HCT116 (cell line): Measurements from ENCODE around the gene OR10V1. TPM values are rescaled to one million over a fixed set of nuclear protein-coding genes. Genes with fewer than 3 reads are reported as not detected.
A peak's percentile ranks its signal among the peaks of the same experiment; 100 is the strongest.

Experiments used
- ATAC-seq: fragments of 200-7000 bp; cut with Tn5 transposase; 2 replicates; pipeline ENCODE4 v1.9.1; 2020; ENCODE audit warnings: mild to moderate bottlenecking, moderate library complexity
- BruUV-seq: library from RNA; stranded (reverse); fragments of 400-500 nt; replicated peaks from 2 replicates; lab custom pipeline; 2021; lab: Mats Ljungman, UMichigan
- CTCF ChIA-PET: fragments of 300-600 bp; sonication (Branson Sonifier 250); formaldehyde crosslinking; loops from one replicate; lab custom pipeline; 2021; ENCODE audit warnings: antibody characterized with exemption; lab: Charles Lee
- POLR2A ChIA-PET: fragments of 300-600, 350-600 bp; sonication (Branson Sonifier 250); formaldehyde crosslinking; loops from one replicate; lab custom pipeline; 2021; ENCODE audit warnings: antibody characterized with exemption; lab: Charles Lee
- RAD21 ChIA-PET, 2 experiments: fragments of 300-600 bp; sonication (Branson Sonifier 250); formaldehyde crosslinking; loops; one replicate each; lab custom pipeline; 2023; ENCODE audit warnings: low total read pairs in 2 of 2; ENCODE audit not compliant: uncharacterized antibody in 2 of 2, unreplicated experiment in 2 of 2, low non-redundant PET in 1 of 2; lab: Charles Lee
- DNase-seq: peaks from one replicate; pipeline ENCODE4 v3.0.0-alpha.2; 2010; ENCODE audit warnings: low read depth, low spot score
- H2AFZ ChIP-seq: fragments of 200-600 bp; shearing (Covaris generic), sonication (generic); 2 replicates; pipeline ENCODE4 v1.6.1; 2017; ENCODE audit warnings: low read depth, mixed run types, mixed read lengths, antibody characterized with exemption, low read length; ENCODE audit not compliant: poor library complexity, severe bottlenecking
- H3K27ac ChIP-seq: 2 replicates; pipeline ENCODE4 v1.5.1; 2012; ENCODE audit warnings: low read depth, low read length
- H3K27me3 ChIP-seq: fragments of 200-600 bp; sonication (generic); 2 replicates; pipeline ENCODE4 v1.6.1; 2016; ENCODE audit warnings: mixed run types, low read length, mixed read lengths; ENCODE audit not compliant: insufficient read depth
- H3K36me3 ChIP-seq, 2 experiments: fragments of 200-500 bp in 1 of 2; fragments of 200-600 bp in 1 of 2; sonication (Bioruptor generic) in 1 of 2; sonication (generic) in 1 of 2; 2 replicates each; pipeline versions ENCODE4 v1.5.1 to v1.6.1; 2014 to 2016; ENCODE audit warnings: low read length in 2 of 2, inconsistent platforms in 1 of 2, mixed read lengths in 1 of 2, mixed run types in 1 of 2; ENCODE audit not compliant: insufficient read depth in 2 of 2, control insufficient read depth in 1 of 2
- H3K4me1 ChIP-seq, 2 experiments: fragments of 200-600 bp in 1 of 2; sonication (generic) in 1 of 2; 2 replicates each; pipeline versions ENCODE4 v1.5.1 to v1.6.1; 2012 to 2017; ENCODE audit warnings: low read length in 2 of 2, inconsistent platforms in 1 of 2, mild to moderate bottlenecking in 1 of 2, mixed read lengths in 1 of 2, mixed run types in 1 of 2, moderate library complexity in 1 of 2; ENCODE audit not compliant: insufficient read depth in 2 of 2, control insufficient read depth in 1 of 2
- H3K4me2 ChIP-seq: fragments of 200-600 bp; sonication (generic); 2 replicates; pipeline ENCODE4 v1.6.1; 2017; ENCODE audit warnings: mixed run types, low read length, mixed read lengths
- H3K4me3 ChIP-seq, 2 experiments: fragments of 200-600 bp in 1 of 2; sonication (generic) in 1 of 2; replicated peaks in 1 of 2; 2 replicates each; pipeline ENCODE4 v1.5.1; 2011 to 2016; ENCODE audit warnings: low read length in 2 of 2, control low read depth in 1 of 2, low read depth in 1 of 2, mild to moderate bottlenecking in 1 of 2, mixed read lengths in 1 of 2, mixed run types in 1 of 2
- H3K79me2 ChIP-seq: fragments of 200-600 bp; sonication (generic); 2 replicates; pipeline ENCODE4 v1.6.1; 2017; ENCODE audit warnings: mild to moderate bottlenecking, mixed run types, low read length, moderate library complexity, mixed read lengths; ENCODE audit not compliant: insufficient read depth
- H3K9ac ChIP-seq: fragments of 200-600 bp; sonication (generic); 2 replicates; pipeline ENCODE4 v1.6.1; 2016; ENCODE audit warnings: low read length, mixed read lengths
- H3K9me2 ChIP-seq: fragments of 200-600 bp; sonication (generic), shearing (Covaris generic); 2 replicates; pipeline ENCODE4 v1.6.1; 2017; ENCODE audit warnings: mixed run types, mild to moderate bottlenecking, moderate library complexity; ENCODE audit not compliant: insufficient read depth
- H3K9me3 ChIP-seq, 2 experiments: fragments of 200-500 bp in 1 of 2; fragments of 200-600 bp in 1 of 2; sonication (Bioruptor generic) in 1 of 2; sonication (generic) in 1 of 2; 2 replicates each; pipeline ENCODE4 v1.6.1; 2014 to 2017; ENCODE audit warnings: low read length in 2 of 2, mixed read lengths in 2 of 2, inconsistent platforms in 1 of 2, low read depth in 1 of 2, mild to moderate bottlenecking in 1 of 2, mixed run types in 1 of 2, moderate library complexity in 1 of 2; ENCODE audit not compliant: control insufficient read depth in 1 of 2, insufficient read depth in 1 of 2
- H4K20me1 ChIP-seq: fragments of 200-600 bp; sonication (generic), shearing (Covaris generic); 2 replicates; pipeline ENCODE4 v1.6.1; 2017; ENCODE audit warnings: mixed run types, mild to moderate bottlenecking, moderate library complexity; ENCODE audit not compliant: insufficient read depth
- CEBPB ChIP-seq: IDR thresholded peaks from 2 replicates; pipeline ENCODE4 v1.6.1; 2012; ENCODE audit warnings: low read depth
- CTCF ChIP-seq, 3 experiments: fragments of 200-600 bp in 1 of 3; sonication (generic) in 1 of 3; IDR thresholded peaks in 2 of 3; conservative IDR thresholded peaks in 1 of 3; 2 replicates each; pipeline ENCODE4 v1.5.1; 2012 to 2017; ENCODE audit warnings: low read depth in 2 of 3, low read length in 2 of 3, antibody characterized with exemption in 1 of 3, borderline replicate concordance in 1 of 3, control low read depth in 1 of 3, mild to moderate bottlenecking in 1 of 3, mixed read lengths in 1 of 3, mixed run types in 1 of 3, moderate library complexity in 1 of 3; ENCODE audit not compliant: insufficient read depth in 1 of 3
- FOSL1 ChIP-seq: IDR thresholded peaks from 2 replicates; pipeline ENCODE4 v1.6.1; 2012; ENCODE audit warnings: low read depth
- POLR2AphosphoS5 ChIP-seq: IDR thresholded peaks from 2 replicates; pipeline ENCODE4 v1.6.1; 2011; ENCODE audit warnings: mild to moderate bottlenecking, low read depth, low read length, moderate library complexity
- ZFX ChIP-seq: fragments of 450-650 bp; IDR thresholded peaks from 2 replicates; pipeline ENCODE4 v1.6.1; 2017
- intact Hi-C: fragments of 100-400 bp; cut with micrococcal nuclease; formaldehyde crosslinking; loops from 2 replicates; pipeline ENCODE4 v1.10.0; 2022
- total RNA-seq: library from RNA; stranded (reverse); gene quantifications from one replicate; pipeline ENCODE4 v1.2.1, GENCODE V29; 2021; ENCODE audit not compliant: unreplicated experiment
- TF ChIP-seq, protein P1 (sequence below): IDR thresholded peaks from 2 replicates; pipeline ENCODE4 v1.6.1; 2012
- TF ChIP-seq, protein P2 (sequence below): IDR thresholded peaks from 2 replicates; pipeline ENCODE4 v1.6.1; 2011; ENCODE audit warnings: mild to moderate bottlenecking, low read length, moderate library complexity; ENCODE audit not compliant: insufficient replicate concordance; ENCODE audit errors: extremely low read depth
- TF ChIP-seq, protein P3 (sequence below): IDR thresholded peaks from 2 replicates; pipeline ENCODE4 v1.6.1; 2012

The OR10V1 gene
- total RNA-seq, 1 experiment from 2014 or later, result not detected

- no TSS peak for BruUV-seq
- Histone ChIP-seq H2AFZ (no peak overlapping the region), H3K4me3 (peak overlapping the region; percentile 87 to 90), H3K4me1 (peaks cover 9 to 30% of the 10 kb centered on the region in 2 experiments), H3K9ac (peak overlapping the region; percentile 69), H3K9me3 (no peaks in the 10 kb centered on the region), H3K79me2 (peaks cover 56% of the 10 kb centered on the region), H3K27ac (peak overlapping the region; percentile 84), H4K20me1 (no peaks in the 10 kb centered on the region), H3K4me2 (peak overlapping the region; percentile 96), H3K9me2 (no peaks in the 10 kb centered on the region), H3K27me3 (no peaks in the 10 kb centered on the region), H3K36me3 (no peaks in the 10 kb centered on the region)
- ChIA-PET RAD21 (interaction anchor here (0.6 to 0.9 kb wide), 3 partner anchors 29 to 55 kb away, joined by 3 to 4 read pairs (median 3); partner anchors contain the start of gene MRPL16 (in 1 of the 2)), POLR2A (interaction anchor here (0.9 to 3.6 kb wide), 6 partner anchors 16 to 209 kb away, joined by 3 to 15 read pairs (median 4); partner anchors contain the start of genes OSBP and PATL1), CTCF (interaction anchor here (0.9 to 4.1 kb wide), 6 partner anchors 15 to 55 kb away, joined by 3 to 40 read pairs (median 4); partner anchors contain the start of gene MRPL16)
- 0 out of 2 replicates have a peak, but pooled peaks have one; percentile 20 for TF ChIP-seq ZFX
- TF ChIP-seq FOSL1, result peak; percentile 58; the same call in 1 of the 2 replicates
- TF ChIP-seq CEBPB, result no peak
- TF ChIP-seq POLR2AphosphoS5, result no peak
- TF ChIP-seq, protein P1, sequence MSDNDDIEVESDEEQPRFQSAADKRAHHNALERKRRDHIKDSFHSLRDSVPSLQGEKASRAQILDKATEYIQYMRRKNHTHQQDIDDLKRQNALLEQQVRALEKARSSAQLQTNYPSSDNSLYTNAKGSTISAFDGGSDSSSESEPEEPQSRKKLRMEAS, result 0 out of 2 replicates have a peak, but pooled peaks have one; percentile 41
- TF ChIP-seq, protein P2, sequence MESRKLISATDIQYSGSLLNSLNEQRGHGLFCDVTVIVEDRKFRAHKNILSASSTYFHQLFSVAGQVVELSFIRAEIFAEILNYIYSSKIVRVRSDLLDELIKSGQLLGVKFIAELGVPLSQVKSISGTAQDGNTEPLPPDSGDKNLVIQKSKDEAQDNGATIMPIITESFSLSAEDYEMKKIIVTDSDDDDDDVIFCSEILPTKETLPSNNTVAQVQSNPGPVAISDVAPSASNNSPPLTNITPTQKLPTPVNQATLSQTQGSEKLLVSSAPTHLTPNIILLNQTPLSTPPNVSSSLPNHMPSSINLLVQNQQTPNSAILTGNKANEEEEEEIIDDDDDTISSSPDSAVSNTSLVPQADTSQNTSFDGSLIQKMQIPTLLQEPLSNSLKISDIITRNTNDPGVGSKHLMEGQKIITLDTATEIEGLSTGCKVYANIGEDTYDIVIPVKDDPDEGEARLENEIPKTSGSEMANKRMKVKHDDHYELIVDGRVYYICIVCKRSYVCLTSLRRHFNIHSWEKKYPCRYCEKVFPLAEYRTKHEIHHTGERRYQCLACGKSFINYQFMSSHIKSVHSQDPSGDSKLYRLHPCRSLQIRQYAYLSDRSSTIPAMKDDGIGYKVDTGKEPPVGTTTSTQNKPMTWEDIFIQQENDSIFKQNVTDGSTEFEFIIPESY, result no peak
- TF ChIP-seq, protein P3, sequence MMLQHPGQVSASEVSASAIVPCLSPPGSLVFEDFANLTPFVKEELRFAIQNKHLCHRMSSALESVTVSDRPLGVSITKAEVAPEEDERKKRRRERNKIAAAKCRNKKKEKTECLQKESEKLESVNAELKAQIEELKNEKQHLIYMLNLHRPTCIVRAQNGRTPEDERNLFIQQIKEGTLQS, result no peak
- TF ChIP-seq CTCF (IDR thresholded peaks at IDR 0.05 in 2 of 3, conservative IDR thresholded peaks at IDR 0.05 in 1 of 3; ENCODE audit: borderline replicate concordance in 1 of 3, insufficient read depth in 1 of 3, low read depth in 2 of 3, low read length in 2 of 3), result no peak
- peak; percentile 27 for DNase-seq
- peak; percentile 64 for ATAC-seq
- intact Hi-C loops, result loop anchor here (1.0 to 10.0 kb wide), 4 partner anchors 20 to 379 kb away; no protein-coding TSS in a partner anchor
These were observed 42.3 kb upstream of the OR10V1 start for GRCh38 chr11:59755701-59756557.
